Neural progenitor cell (in vitro differentiated cells): ENCODE results near the gene SKOR1.

Experiments used
- EZH2 ChIP-seq: fragments of 200-600 bp; sonication (generic); IDR thresholded peaks from 2 replicates; pipeline ENCODE4 v1.6.1; 2017; ENCODE audit warnings: antibody characterized with exemption, mild to moderate bottlenecking, moderate library complexity
- EZH2phosphoT487 ChIP-seq: fragments of 200-600 bp; sonication (generic); IDR thresholded peaks from 2 replicates; pipeline ENCODE4 v1.6.1; 2017; ENCODE audit warnings: antibody characterized with exemption
- TF ChIP-seq, protein P1 (sequence below): fragments of 200-600 bp; sonication (generic); IDR thresholded peaks from 2 replicates; pipeline ENCODE4 v1.5.1; 2017; ENCODE audit warnings: antibody characterized with exemption, mild to moderate bottlenecking

DNA sequence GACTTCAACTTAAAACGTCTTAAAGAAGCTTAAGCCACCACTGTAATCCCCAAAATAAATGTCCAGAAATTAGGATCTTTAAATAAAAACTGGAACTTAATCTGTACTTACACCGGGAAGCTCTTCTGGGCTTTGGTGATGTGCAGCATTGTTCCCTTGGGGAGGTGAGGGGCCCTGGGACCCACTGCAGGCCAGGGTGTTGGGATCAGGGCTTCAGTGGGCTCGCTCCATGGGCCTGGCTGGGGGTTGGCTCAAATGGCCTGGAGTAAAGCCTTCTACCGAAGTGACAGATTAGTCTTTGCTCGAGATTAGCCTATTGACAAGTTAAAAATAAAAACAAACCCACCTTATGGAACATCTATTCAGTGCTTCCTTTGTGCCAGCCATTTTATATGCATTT lies 20.7 kb downstream of the SKOR1 start:
- TF ChIP-seq EZH2 (no peak), EZH2phosphoT487 (no peak)
- TF ChIP-seq, protein P1, sequence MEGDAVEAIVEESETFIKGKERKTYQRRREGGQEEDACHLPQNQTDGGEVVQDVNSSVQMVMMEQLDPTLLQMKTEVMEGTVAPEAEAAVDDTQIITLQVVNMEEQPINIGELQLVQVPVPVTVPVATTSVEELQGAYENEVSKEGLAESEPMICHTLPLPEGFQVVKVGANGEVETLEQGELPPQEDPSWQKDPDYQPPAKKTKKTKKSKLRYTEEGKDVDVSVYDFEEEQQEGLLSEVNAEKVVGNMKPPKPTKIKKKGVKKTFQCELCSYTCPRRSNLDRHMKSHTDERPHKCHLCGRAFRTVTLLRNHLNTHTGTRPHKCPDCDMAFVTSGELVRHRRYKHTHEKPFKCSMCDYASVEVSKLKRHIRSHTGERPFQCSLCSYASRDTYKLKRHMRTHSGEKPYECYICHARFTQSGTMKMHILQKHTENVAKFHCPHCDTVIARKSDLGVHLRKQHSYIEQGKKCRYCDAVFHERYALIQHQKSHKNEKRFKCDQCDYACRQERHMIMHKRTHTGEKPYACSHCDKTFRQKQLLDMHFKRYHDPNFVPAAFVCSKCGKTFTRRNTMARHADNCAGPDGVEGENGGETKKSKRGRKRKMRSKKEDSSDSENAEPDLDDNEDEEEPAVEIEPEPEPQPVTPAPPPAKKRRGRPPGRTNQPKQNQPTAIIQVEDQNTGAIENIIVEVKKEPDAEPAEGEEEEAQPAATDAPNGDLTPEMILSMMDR: no peak
